ENCODE data around the gene GIT1. TPM values are rescaled to one million over a fixed set of nuclear protein-coding genes. Genes with fewer than 3 reads are reported as not detected.

Gene GIT1
- total and polyA plus RNA-seq, 9 of the 15 experiments (the other 6 are each of a cell fraction or from before 2014, with no cell fraction given) = 0.35 to 35.3 (median 17.1) TPM

- TF ChIP-seq BRF1 (IDR thresholded peaks at IDR 0.05; ENCODE audit: borderline replicate concordance, extremely low read depth, insufficient read length) (no peak), SIN3B (IDR thresholded peaks at IDR 0.05; ENCODE audit: low read depth) (peak; percentile 51; the same call in 1 of the 2 replicates), KHSRP (IDR thresholded peaks at IDR 0.05) (no peak), HDAC3 (IDR thresholded peaks at IDR 0.05; ENCODE audit: borderline replicate concordance, partially characterized antibody) (no peak), SMARCA5 (IDR thresholded peaks at IDR 0.05) (no peak), GATA2 (CRISPR knock-in tag; IDR thresholded peaks at IDR 0.05) (no peak), GABPA (tag; conservative IDR thresholded peaks at IDR 0.05; ENCODE audit: low read depth) (no peak), JUND (IDR thresholded peaks at IDR 0.05; ENCODE audit: borderline replicate concordance, low read depth, low read length) (peak; percentile 34; the same call in 1 of the 2 replicates), JUND (tag; IDR thresholded peaks at IDR 0.05; ENCODE audit: borderline replicate concordance, low read depth, low read length) (no peak; the same call in 2 of the 3 replicates), TRIM24 (IDR thresholded peaks at IDR 0.05) (peak in 1 of 2 experiments; percentile 60; a peak in 2 of 4 replicates), ZNF583 (CRISPR knock-in tag; IDR thresholded peaks at IDR 0.05) (no peak), AFF4 (CRISPR knock-in tag; IDR thresholded peaks at IDR 0.05) (no peak), TGIF2 (CRISPR knock-in tag; IDR thresholded peaks at IDR 0.05) (no peak), WHSC1 (IDR thresholded peaks at IDR 0.05; ENCODE audit: low read length) (no peak), TAL1 (IDR thresholded peaks at IDR 0.05) (no peak)
- TF ChIP-seq, protein P1, sequence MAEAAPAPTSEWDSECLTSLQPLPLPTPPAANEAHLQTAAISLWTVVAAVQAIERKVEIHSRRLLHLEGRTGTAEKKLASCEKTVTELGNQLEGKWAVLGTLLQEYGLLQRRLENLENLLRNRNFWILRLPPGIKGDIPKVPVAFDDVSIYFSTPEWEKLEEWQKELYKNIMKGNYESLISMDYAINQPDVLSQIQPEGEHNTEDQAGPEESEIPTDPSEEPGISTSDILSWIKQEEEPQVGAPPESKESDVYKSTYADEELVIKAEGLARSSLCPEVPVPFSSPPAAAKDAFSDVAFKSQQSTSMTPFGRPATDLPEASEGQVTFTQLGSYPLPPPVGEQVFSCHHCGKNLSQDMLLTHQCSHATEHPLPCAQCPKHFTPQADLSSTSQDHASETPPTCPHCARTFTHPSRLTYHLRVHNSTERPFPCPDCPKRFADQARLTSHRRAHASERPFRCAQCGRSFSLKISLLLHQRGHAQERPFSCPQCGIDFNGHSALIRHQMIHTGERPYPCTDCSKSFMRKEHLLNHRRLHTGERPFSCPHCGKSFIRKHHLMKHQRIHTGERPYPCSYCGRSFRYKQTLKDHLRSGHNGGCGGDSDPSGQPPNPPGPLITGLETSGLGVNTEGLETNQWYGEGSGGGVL (CRISPR knock-in tag; IDR thresholded peaks at IDR 0.05) = no peak
- TF ChIP-seq, protein P2, sequence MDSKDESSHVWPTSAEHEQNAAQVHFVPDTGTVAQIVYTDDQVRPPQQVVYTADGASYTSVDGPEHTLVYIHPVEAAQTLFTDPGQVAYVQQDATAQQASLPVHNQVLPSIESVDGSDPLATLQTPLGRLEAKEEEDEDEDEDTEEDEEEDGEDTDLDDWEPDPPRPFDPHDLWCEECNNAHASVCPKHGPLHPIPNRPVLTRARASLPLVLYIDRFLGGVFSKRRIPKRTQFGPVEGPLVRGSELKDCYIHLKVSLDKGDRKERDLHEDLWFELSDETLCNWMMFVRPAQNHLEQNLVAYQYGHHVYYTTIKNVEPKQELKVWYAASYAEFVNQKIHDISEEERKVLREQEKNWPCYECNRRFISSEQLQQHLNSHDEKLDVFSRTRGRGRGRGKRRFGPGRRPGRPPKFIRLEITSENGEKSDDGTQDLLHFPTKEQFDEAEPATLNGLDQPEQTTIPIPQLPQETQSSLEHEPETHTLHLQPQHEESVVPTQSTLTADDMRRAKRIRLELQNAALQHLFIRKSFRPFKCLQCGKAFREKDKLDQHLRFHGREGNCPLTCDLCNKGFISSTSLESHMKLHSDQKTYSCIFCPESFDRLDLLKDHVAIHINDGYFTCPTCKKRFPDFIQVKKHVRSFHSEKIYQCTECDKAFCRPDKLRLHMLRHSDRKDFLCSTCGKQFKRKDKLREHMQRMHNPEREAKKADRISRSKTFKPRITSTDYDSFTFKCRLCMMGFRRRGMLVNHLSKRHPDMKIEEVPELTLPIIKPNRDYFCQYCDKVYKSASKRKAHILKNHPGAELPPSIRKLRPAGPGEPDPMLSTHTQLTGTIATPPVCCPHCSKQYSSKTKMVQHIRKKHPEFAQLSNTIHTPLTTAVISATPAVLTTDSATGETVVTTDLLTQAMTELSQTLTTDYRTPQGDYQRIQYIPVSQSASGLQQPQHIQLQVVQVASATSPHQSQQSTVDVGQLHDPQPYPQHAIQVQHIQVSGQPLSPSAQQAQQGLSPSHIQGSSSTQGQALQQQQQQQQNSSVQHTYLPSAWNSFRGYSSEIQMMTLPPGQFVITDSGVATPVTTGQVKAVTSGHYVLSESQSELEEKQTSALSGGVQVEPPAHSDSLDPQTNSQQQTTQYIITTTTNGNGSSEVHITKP (IDR thresholded peaks at IDR 0.05; ENCODE audit: partially characterized antibody) = no peak
- TF ChIP-seq, protein P3, sequence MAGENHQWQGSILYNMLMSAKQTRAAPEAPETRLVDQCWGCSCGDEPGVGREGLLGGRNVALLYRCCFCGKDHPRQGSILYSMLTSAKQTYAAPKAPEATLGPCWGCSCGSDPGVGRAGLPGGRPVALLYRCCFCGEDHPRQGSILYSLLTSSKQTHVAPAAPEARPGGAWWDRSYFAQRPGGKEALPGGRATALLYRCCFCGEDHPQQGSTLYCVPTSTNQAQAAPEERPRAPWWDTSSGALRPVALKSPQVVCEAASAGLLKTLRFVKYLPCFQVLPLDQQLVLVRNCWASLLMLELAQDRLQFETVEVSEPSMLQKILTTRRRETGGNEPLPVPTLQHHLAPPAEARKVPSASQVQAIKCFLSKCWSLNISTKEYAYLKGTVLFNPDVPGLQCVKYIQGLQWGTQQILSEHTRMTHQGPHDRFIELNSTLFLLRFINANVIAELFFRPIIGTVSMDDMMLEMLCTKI (IDR thresholded peaks at IDR 0.05; ENCODE audit: partially characterized antibody) = no peak
Observed at GRCh38 chr17:29617481-29618271, 28.2 kb upstream of the GIT1 start (continued).

All from K562 (cell line).